ENCODE results near the gene TTC34. TPM values are rescaled to one million over a fixed set of nuclear protein-coding genes. Genes with fewer than 3 reads are reported as not detected.

Gene TTC34
- polyA plus RNA-seq, 1 of the 3 experiments (the other 2 are of a cell fraction), result 0.16 TPM

DNA sequence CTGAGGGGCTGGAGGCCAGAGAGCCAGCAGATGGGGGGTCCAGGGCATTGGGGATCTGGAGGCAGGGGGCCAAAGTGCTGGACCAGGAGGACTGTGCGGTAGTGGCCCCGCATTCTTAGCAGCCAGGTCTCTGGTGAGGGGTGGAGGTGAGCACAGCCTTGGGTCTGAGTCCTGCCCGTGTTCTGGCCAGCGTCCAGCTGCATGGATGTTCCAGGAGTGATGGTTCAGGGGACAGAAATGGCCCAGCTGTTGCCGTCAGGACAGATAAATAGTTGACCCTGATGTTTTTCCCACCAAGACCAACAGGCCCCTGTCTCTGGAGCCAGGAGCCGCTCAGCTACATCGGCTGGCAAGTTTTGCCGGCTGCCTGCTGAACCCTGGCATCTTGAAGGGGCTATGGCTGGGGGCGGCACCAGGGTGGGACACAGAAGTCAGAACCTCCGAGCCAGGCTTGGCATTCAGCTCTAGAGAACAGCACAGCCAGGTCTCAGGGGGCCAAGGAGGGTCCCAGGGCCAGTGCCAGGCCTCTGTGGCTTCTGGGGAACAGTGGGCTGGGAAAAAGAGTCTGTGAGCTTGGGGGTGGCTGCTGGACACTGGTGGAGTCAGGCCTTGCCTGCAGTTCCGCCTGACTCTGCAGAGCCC lies 19.4 kb upstream of the TTC34 start:
- Histone ChIP-seq H3K4me1 (ENCODE audit: control insufficient read depth in 1 of 2, insufficient read depth in 2 of 2, low read depth in 1 of 2, low read length in 1 of 2) (no peaks in the 10 kb centered on the region), H3K4me3 (ENCODE audit: low read depth in 2 of 2, low read length in 1 of 2) (no peak overlapping the region), H3K9me3 (no peaks in the 10 kb centered on the region), H3K36me3 (replicated peaks in 1 of 2; ENCODE audit: control insufficient read depth in 1 of 2, insufficient read depth in 2 of 2, low read length in 1 of 2) (no peaks in the 10 kb centered on the region), H3K79me2 (ENCODE audit: insufficient read depth) (no peaks in the 10 kb centered on the region), H3K9me2 (no peaks in the 10 kb centered on the region), H3K27me3 (ENCODE audit: insufficient read depth) (no peaks in the 10 kb centered on the region; the same call in 1 of the 2 replicates), H3K4me2 (no peak overlapping the region), H4K20me1 (ENCODE audit: insufficient read depth) (no peaks in the 10 kb centered on the region), H3F3A (replicated peaks; ENCODE audit: insufficient read depth) (no peaks in the 10 kb centered on the region), H3K27ac (ENCODE audit: low read depth in 2 of 2, low read length in 1 of 2) (no peak overlapping the region), H3K9ac (no peak overlapping the region), H2AFZ (ENCODE audit: low read depth) (no peak overlapping the region)
- TF ChIP-seq TEAD4 (IDR thresholded peaks at IDR 0.05; ENCODE audit: borderline replicate concordance, insufficient read depth) (no peak), EZH2phosphoT487 (IDR thresholded peaks at IDR 0.05; ENCODE audit: borderline replicate concordance, low read depth) (no peak), FOXJ3 (CRISPR knock-in tag; IDR thresholded peaks at IDR 0.05) (no peak)
- TF ChIP-seq, protein P1, sequence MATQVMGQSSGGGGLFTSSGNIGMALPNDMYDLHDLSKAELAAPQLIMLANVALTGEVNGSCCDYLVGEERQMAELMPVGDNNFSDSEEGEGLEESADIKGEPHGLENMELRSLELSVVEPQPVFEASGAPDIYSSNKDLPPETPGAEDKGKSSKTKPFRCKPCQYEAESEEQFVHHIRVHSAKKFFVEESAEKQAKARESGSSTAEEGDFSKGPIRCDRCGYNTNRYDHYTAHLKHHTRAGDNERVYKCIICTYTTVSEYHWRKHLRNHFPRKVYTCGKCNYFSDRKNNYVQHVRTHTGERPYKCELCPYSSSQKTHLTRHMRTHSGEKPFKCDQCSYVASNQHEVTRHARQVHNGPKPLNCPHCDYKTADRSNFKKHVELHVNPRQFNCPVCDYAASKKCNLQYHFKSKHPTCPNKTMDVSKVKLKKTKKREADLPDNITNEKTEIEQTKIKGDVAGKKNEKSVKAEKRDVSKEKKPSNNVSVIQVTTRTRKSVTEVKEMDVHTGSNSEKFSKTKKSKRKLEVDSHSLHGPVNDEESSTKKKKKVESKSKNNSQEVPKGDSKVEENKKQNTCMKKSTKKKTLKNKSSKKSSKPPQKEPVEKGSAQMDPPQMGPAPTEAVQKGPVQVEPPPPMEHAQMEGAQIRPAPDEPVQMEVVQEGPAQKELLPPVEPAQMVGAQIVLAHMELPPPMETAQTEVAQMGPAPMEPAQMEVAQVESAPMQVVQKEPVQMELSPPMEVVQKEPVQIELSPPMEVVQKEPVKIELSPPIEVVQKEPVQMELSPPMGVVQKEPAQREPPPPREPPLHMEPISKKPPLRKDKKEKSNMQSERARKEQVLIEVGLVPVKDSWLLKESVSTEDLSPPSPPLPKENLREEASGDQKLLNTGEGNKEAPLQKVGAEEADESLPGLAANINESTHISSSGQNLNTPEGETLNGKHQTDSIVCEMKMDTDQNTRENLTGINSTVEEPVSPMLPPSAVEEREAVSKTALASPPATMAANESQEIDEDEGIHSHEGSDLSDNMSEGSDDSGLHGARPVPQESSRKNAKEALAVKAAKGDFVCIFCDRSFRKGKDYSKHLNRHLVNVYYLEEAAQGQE (IDR thresholded peaks at IDR 0.05; ENCODE audit: low read depth, low read length), result no peak
- POLR2A ChIA-PET, result no interaction called here
- DNase-seq, result no peak
- CTCF ChIA-PET, result interaction anchor here (0.6 to 4.1 kb wide), 7 partner anchors 8 to 604 kb away, joined by 3 to 17 read pairs (median 4); no protein-coding TSS in a partner anchor
- WGBS (ENCODE audit: low lambda C conversion rate), result no CpG with 5 or more reads among the region's 11 CpGs

DNA sequence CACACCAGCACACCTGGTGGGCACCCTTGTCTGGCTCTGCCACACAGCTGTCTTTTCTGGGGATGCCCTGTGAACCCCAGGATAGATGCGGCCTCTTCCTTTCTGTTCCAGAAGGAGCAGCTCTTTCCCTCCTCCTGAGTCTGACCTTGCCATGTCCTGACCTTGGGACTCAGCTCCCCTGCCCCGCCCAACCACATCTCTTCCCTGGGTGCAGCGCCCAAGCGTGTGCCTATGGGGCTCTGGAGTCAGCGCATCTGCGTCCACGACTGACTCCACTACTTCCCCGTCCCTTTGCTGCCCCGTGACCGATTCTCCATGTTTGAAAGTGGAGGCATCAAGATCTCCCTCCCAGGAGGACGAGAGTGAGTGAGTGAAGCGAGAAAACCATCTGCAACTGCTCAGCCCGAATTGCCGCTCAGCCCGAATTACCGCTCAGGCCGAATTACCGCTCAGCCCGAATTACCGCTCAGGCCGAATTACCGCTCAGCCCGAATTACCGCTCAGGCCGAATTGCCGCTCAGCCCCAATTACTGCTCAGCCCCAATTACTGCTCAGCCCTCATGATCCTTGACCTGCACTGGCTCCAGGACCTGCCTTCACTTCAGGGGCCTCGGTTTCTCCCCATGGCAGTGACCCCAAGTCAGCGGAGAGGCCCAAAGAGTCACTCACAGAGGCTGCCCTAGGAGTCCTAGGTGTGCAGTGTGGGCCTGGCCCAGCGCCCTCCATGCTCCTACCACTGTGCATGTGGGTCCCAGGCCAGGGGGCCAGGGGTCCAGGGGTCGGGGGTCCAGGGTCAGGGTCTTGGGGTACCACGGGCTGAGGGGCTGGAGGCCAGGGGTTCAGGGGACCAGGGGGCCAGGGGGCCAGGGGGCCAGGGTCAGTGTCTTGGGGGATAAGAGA lies 18.6 kb upstream of the TTC34 start:
- Histone ChIP-seq H3K9ac (no peak overlapping the region), H4K20me1 (ENCODE audit: insufficient read depth) (no peaks in the 10 kb centered on the region), H3K9me3 (no peaks in the 10 kb centered on the region), H3K4me1 (ENCODE audit: control insufficient read depth in 1 of 2, insufficient read depth in 2 of 2, low read depth in 1 of 2, low read length in 1 of 2) (no peaks in the 10 kb centered on the region), H3K9me2 (no peaks in the 10 kb centered on the region), H3K36me3 (replicated peaks in 1 of 2; ENCODE audit: control insufficient read depth in 1 of 2, insufficient read depth in 2 of 2, low read length in 1 of 2) (no peaks in the 10 kb centered on the region), H3F3A (replicated peaks; ENCODE audit: insufficient read depth) (no peaks in the 10 kb centered on the region), H3K27ac (ENCODE audit: low read depth in 2 of 2, low read length in 1 of 2) (no peak overlapping the region), H3K4me3 (ENCODE audit: low read depth in 2 of 2, low read length in 1 of 2) (no peak overlapping the region), H3K79me2 (ENCODE audit: insufficient read depth) (no peaks in the 10 kb centered on the region), H2AFZ (ENCODE audit: low read depth) (no peak overlapping the region), H3K4me2 (no peak overlapping the region), H3K27me3 (ENCODE audit: insufficient read depth) (no peaks in the 10 kb centered on the region; the same call in 1 of the 2 replicates)
- 64% methylated on average over 27 of the region's 31 CpGs for WGBS (ENCODE audit: low lambda C conversion rate)
- ChIA-PET POLR2A (no interaction called here), CTCF (interaction anchor here (0.9 to 4.1 kb wide), 2 partner anchors 499 to 605 kb away, joined by 4 to 17 read pairs; no protein-coding TSS in a partner anchor)
- TF ChIP-seq, protein P2, sequence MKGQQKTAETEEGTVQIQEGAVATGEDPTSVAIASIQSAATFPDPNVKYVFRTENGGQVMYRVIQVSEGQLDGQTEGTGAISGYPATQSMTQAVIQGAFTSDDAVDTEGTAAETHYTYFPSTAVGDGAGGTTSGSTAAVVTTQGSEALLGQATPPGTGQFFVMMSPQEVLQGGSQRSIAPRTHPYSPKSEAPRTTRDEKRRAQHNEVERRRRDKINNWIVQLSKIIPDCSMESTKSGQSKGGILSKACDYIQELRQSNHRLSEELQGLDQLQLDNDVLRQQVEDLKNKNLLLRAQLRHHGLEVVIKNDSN (IDR thresholded peaks at IDR 0.05; ENCODE audit: borderline replicate concordance, low read depth), result no peak
- TF ChIP-seq NFIC (IDR thresholded peaks at IDR 0.05; ENCODE audit: borderline replicate concordance) (no peak), RCOR1 (IDR thresholded peaks at IDR 0.05; ENCODE audit: low read length) (no peak), CHD2 (IDR thresholded peaks at IDR 0.05; ENCODE audit: low read length, partially characterized antibody) (no peak), GABPA (IDR thresholded peaks at IDR 0.05; ENCODE audit: low read depth) (no peak)
- TF ChIP-seq, protein P3, sequence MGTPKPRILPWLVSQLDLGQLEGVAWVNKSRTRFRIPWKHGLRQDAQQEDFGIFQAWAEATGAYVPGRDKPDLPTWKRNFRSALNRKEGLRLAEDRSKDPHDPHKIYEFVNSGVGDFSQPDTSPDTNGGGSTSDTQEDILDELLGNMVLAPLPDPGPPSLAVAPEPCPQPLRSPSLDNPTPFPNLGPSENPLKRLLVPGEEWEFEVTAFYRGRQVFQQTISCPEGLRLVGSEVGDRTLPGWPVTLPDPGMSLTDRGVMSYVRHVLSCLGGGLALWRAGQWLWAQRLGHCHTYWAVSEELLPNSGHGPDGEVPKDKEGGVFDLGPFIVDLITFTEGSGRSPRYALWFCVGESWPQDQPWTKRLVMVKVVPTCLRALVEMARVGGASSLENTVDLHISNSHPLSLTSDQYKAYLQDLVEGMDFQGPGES (IDR thresholded peaks at IDR 0.05; ENCODE audit: low read depth, low read length), result no peak
- TF ChIP-seq, protein P4, sequence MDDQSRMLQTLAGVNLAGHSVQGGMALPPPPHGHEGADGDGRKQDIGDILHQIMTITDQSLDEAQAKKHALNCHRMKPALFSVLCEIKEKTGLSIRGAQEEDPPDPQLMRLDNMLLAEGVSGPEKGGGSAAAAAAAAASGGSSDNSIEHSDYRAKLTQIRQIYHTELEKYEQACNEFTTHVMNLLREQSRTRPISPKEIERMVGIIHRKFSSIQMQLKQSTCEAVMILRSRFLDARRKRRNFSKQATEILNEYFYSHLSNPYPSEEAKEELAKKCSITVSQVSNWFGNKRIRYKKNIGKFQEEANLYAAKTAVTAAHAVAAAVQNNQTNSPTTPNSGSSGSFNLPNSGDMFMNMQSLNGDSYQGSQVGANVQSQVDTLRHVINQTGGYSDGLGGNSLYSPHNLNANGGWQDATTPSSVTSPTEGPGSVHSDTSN (IDR thresholded peaks at IDR 0.05), result no peak
- TF ChIP-seq, protein P5, sequence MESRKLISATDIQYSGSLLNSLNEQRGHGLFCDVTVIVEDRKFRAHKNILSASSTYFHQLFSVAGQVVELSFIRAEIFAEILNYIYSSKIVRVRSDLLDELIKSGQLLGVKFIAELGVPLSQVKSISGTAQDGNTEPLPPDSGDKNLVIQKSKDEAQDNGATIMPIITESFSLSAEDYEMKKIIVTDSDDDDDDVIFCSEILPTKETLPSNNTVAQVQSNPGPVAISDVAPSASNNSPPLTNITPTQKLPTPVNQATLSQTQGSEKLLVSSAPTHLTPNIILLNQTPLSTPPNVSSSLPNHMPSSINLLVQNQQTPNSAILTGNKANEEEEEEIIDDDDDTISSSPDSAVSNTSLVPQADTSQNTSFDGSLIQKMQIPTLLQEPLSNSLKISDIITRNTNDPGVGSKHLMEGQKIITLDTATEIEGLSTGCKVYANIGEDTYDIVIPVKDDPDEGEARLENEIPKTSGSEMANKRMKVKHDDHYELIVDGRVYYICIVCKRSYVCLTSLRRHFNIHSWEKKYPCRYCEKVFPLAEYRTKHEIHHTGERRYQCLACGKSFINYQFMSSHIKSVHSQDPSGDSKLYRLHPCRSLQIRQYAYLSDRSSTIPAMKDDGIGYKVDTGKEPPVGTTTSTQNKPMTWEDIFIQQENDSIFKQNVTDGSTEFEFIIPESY (IDR thresholded peaks at IDR 0.05; ENCODE audit: borderline replicate concordance, low read depth), result no peak
- no peak for DNase-seq
